ENCODE results near the gene TTC39A.

GRCh38 chr1:51290489-51290847, 39.9 kb downstream of the TTC39A start:
- TF ChIP-seq CTCF (IDR thresholded peaks at IDR 0.05) (no peak), POLR2A (IDR thresholded peaks at IDR 0.05) (no peak)
